GM19035 (cell line): ENCODE measurements around the gene BARX1.

Source experiments
- ATAC-seq: cut with Tn5 transposase; IDR thresholded peaks from one replicate; pipeline ENCODE4 v1.9.1; 2021; ENCODE audit not compliant: unreplicated experiment

The BARX1 gene

DNA sequence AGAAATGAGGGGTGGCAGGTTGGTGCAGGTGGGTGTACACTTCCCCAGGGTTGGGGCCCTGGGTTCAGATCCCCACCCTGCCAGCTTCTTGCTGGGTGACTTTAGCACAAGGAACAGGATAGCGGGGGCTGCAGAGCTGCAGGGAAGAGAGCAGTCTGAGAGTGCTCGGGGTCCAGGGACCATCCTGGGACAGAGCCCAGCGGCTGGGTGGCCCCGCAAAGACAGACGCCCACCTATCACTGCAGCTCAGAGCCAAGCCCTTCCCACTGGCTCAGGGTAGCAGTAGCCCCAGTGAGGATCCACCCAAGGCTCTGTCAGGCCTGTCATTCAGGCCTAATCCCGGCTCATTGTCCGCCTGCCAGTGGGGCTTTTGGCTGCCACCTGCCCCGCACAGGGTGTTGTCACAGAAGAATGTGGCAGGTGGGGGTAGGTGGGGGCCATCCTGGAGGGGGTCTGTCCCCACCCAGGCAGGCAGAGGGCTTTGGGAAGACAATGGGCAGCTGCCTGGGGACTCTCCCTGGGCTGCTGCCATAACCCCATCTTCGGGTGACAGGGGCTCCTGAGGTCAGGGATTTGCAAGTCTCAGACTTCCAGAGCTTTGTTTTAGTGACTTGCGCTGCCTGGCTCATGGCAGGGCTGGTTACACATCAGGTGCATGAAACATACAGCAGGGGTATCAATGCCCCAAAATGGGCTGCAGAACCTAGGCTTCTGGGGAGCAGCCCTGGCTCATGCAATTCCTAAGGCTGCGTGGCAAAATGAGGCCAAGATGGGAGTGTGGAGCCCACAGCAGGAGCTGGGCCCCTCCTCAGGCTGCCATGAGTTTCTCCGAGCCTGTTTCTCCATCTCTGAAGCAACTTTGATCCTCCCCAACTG lies 52.1 kb downstream of the BARX1 start:
- ATAC-seq = no peak

DNA sequence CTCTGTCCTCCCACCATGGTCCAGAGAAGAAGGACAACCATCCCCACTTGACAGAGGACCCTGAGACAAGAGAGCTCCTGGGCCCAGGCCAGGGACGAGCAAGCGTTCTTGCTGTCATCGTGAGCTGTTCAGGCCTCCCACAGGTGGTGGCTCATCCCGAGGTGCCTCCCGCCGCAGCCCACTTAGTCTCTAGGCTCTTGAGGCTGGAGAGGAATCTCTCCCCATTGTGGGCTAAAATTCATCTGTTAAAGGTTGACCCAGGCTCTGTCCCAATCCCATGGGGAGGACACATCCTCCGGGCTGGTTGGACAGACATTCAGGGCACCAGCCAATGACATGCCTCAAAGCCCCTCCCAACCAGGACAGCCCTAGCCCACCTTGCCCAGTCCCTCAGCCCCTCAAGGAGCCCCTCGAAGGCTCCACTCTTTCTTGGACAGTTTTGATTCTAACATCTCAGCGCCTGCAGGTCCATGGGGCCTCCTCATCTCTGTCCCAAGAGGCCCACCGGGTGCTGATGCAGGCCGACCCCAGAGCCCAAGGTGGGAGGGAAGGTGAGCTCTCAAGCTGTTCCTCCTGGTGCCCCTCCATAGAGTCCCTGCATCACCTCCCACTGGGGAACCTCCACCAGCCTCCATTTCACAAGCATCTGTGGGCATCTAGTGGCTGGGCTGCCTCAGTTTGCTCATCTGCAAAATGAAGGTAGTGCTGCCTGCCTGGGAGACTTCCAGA lies 52.9 kb downstream of the BARX1 start:
- no peak for ATAC-seq
